HepG2 (cell line): ENCODE measurements around the gene ITGB1. TPM values are rescaled to one million over a fixed set of nuclear protein-coding genes. Genes with fewer than 3 reads are reported as not detected.

ENCODE experiments used
- ATAC-seq: fragments of 200-7000 bp; cut with Tn5 transposase; 3 replicates; pipeline ENCODE4 v1.9.1; 2020; ENCODE audit warnings: mild to moderate bottlenecking, moderate library complexity
- BruUV-seq: library from RNA; stranded (reverse); fragments of 400-500 nt; replicated peaks from 2 replicates; lab custom pipeline; 2021; lab: Mats Ljungman, UMichigan
- CTCF ChIA-PET: fragments of 300-600 bp; formaldehyde crosslinking; extraction: SDS; loops from one replicate; lab custom pipeline; 2021; ENCODE audit warnings: low total read pairs, inconsistent platforms, low intra/inter-chr PET ratio; lab: Yijun Ruan, JAX
- POLR2A ChIA-PET: fragments of 350-600 bp; sonication (Branson Sonifier 250); formaldehyde crosslinking; loops from one replicate; lab custom pipeline; 2020; ENCODE audit warnings: antibody characterized with exemption, inconsistent platforms; lab: Yijun Ruan, JAX
- DNase-seq: peaks from one replicate; pipeline ENCODE4 v3.0.0-alpha.2; 2015; ENCODE audit warnings: low spot score
- FAIRE-seq: peaks from 3 replicates; lab custom pipeline; 2011; peaks lifted over from hg19 to GRCh38; lab: Jason Lieb, UNC
- H2AFZ ChIP-seq: one replicate; pipeline ENCODE4 v1.6.1; 2011; ENCODE audit warnings: low read length, inconsistent platforms
- H3K27ac ChIP-seq: fragments of 300-600 bp; 3 replicates; pipeline ENCODE4 v1.8.0; 2011; ENCODE audit warnings: mixed run types, mild to moderate bottlenecking, mixed read lengths, low read length, inconsistent platforms; ENCODE audit not compliant: insufficient read depth; ENCODE audit errors: extremely low read length
- H3K27me3 ChIP-seq, 2 experiments: fragments of 200-600 bp in 1 of 2; 2 replicates in 1 of 2; 3 replicates in 1 of 2; pipeline versions ENCODE4 v1.6.0 to v1.8.0; 2011; ENCODE audit warnings: low read length in 2 of 2, mild to moderate bottlenecking in 2 of 2, moderate library complexity in 2 of 2, inconsistent platforms in 1 of 2; ENCODE audit not compliant: insufficient read depth in 2 of 2, control insufficient read depth in 1 of 2
- H3K36me3 ChIP-seq, 2 experiments: fragments of 200-600 bp in 1 of 2; replicated peaks in 1 of 2; 2 replicates in 1 of 2; 3 replicates in 1 of 2; pipeline versions ENCODE4 v1.5.1 to v1.8.0; 2011; ENCODE audit warnings: low read length in 2 of 2, inconsistent platforms in 1 of 2; ENCODE audit not compliant: insufficient read depth in 2 of 2, control insufficient read depth in 1 of 2
- H3K4me1 ChIP-seq: 2 replicates; pipeline ENCODE4 v1.5.1; 2012; ENCODE audit warnings: low read length, inconsistent platforms; ENCODE audit not compliant: insufficient read depth
- H3K4me2 ChIP-seq: 2 replicates; pipeline ENCODE4 v1.6.0; 2011; ENCODE audit warnings: low read depth, low read length, inconsistent platforms
- H3K4me3 ChIP-seq, 3 experiments: fragments of 200-600 bp in 1 of 3; sonication (generic), shearing (Covaris generic) in 1 of 3; replicated peaks in 1 of 3; 2 replicates each; pipeline ENCODE4 v1.5.1; 2011 to 2016; ENCODE audit warnings: low read length in 3 of 3, inconsistent platforms in 2 of 3, low read depth in 2 of 3, mild to moderate bottlenecking in 2 of 3, control low read depth in 1 of 3, mixed read lengths in 1 of 3; ENCODE audit not compliant: insufficient read depth in 1 of 3
- H3K79me2 ChIP-seq: one replicate; pipeline ENCODE4 v1.6.1; 2011; ENCODE audit warnings: low read length, inconsistent platforms; ENCODE audit not compliant: insufficient read depth
- H3K9ac ChIP-seq: 2 replicates; pipeline ENCODE4 v1.6.0; 2011; ENCODE audit warnings: mild to moderate bottlenecking, low read depth, low read length, inconsistent platforms; ENCODE audit not compliant: insufficient read depth
- H3K9me3 ChIP-seq: 2 replicates; pipeline ENCODE4 v1.5.1; 2012; ENCODE audit warnings: mild to moderate bottlenecking, low read length
- H4K20me1 ChIP-seq: 2 replicates; pipeline ENCODE4 v1.6.0; 2011; ENCODE audit warnings: inconsistent platforms, mild to moderate bottlenecking, low read length, moderate library complexity; ENCODE audit not compliant: insufficient read depth
- ARID4A ChIP-seq: sonication (generic); formaldehyde crosslinking; IDR thresholded peaks from 2 replicates; pipeline ENCODE4 v1.5.0; 2020; ENCODE audit warnings: mild to moderate bottlenecking, missing genetic modification reagents, borderline replicate concordance
- CHD4 ChIP-seq: fragments of 200-600 bp; sonication (generic); IDR thresholded peaks from 2 replicates; pipeline ENCODE4 v1.7.0; 2017; ENCODE audit warnings: mild to moderate bottlenecking, low read length, borderline replicate concordance
- HCFC1 ChIP-seq: fragments of 150-350 bp; IDR thresholded peaks from 2 replicates; pipeline ENCODE4 v1.6.1; 2014; ENCODE audit warnings: low read depth, low read length
- NR2C2 ChIP-seq: sonication (generic); formaldehyde crosslinking; IDR thresholded peaks from 2 replicates; pipeline ENCODE4 v1.4.0; 2020; ENCODE audit warnings: missing genetic modification reagents, mild to moderate bottlenecking, moderate library complexity, borderline replicate concordance
- PRMT3 ChIP-seq: sonication (generic); formaldehyde crosslinking; IDR thresholded peaks from 2 replicates; pipeline ENCODE4 v1.8.1; 2022; ENCODE audit warnings: low read depth, mild to moderate bottlenecking, moderate library complexity, missing genetic modification reagents, borderline replicate concordance
- ZNF136 ChIP-seq: sonication (generic); formaldehyde crosslinking; IDR thresholded peaks from 2 replicates; pipeline ENCODE4 v1.8.1; 2022; ENCODE audit warnings: low read depth, mild to moderate bottlenecking, moderate library complexity, missing genetic modification reagents
- ZNF510 ChIP-seq: sonication (generic); formaldehyde crosslinking; IDR thresholded peaks from 2 replicates; pipeline ENCODE4 v1.4.0; 2020; ENCODE audit warnings: low read depth, mild to moderate bottlenecking, missing genetic modification reagents
- ZNF788 ChIP-seq: sonication (generic); formaldehyde crosslinking; IDR thresholded peaks from 2 replicates; pipeline ENCODE4 v1.5.0; 2020; ENCODE audit warnings: mild to moderate bottlenecking, missing genetic modification reagents, borderline replicate concordance
- in situ Hi-C: cut with HindIII; loops from 2 replicates; pipeline ENCODE4 v1.10.0; 2017; ENCODE audit warnings: low pct_unique_long_range_greater_than_20kb; ENCODE audit not compliant: extremely low pct_ligation_motif_present
- intact Hi-C: fragments of 100-400 bp; cut with micrococcal nuclease; formaldehyde crosslinking; loops from one replicate; pipeline ENCODE4 v1.10.0; 2022; ENCODE audit not compliant: unreplicated experiment
- polyA plus RNA-seq, 8 experiments: library from polyadenylated mRNA; depleted of rRNA in 3 of 8; stranded (reverse) in 7 of 8; unstranded in 1 of 8; fragments of >200 nt; fragmentation: Illumina TruSeq in 4 of 8; extraction: Trizol in 4 of 8; gene quantifications; 2 replicates each; pipeline versions ENCODE4 v1.2.1 to v1.2.3, GENCODE V29; 2011 to 2016; ENCODE audit warnings: low read depth in 4 of 8, missing spikeins in 1 of 8, mixed read lengths in 1 of 8; ENCODE audit not compliant: insufficient read depth in 1 of 8
- total RNA-seq, 5 experiments: library from RNA; depleted of rRNA; stranded (reverse); fragments of >200 nt; fragmentation: Illumina TruSeq; extraction: Trizol; gene quantifications; 2 replicates each; pipeline ENCODE4 v1.2.3, GENCODE V29; 2016; ENCODE audit warnings: low read depth in 1 of 5
- TF ChIP-seq, protein P1 (sequence below): sonication (generic); formaldehyde crosslinking; IDR thresholded peaks from 2 replicates; pipeline ENCODE4 v1.4.0; 2020; ENCODE audit warnings: mild to moderate bottlenecking, missing genetic modification reagents
- TF ChIP-seq, protein P2 (sequence below): sonication (generic); formaldehyde crosslinking; IDR thresholded peaks from 2 replicates; pipeline ENCODE4 v1.5.1; 2020; ENCODE audit warnings: missing genetic modification reagents, mild to moderate bottlenecking, borderline replicate concordance

ITGB1 gene
- total and polyA plus RNA-seq, 2 of the 13 experiments (the other 11 are each of a cell fraction or from before 2014, with no cell fraction given), result 190 to 204 TPM

GRCh38 chr10:32930036-32930435, 28.0 kb downstream of the ITGB1 start:
- Histone ChIP-seq H3K9ac (no peak overlapping the region), H3K27me3 (no peaks in the 10 kb centered on the region), H3K4me2 (no peak overlapping the region), H3K9me3 (no peaks in the 10 kb centered on the region), H3K4me3 (no peak overlapping the region), H3K79me2 (peaks cover 33% of the 10 kb centered on the region), H2AFZ (no peak overlapping the region), H3K36me3 (peaks cover 16 to 76% of the 10 kb centered on the region in 2 experiments), H3K27ac (no peak overlapping the region), H4K20me1 (no peaks in the 10 kb centered on the region), H3K4me1 (no peaks in the 10 kb centered on the region)
- ATAC-seq (no peak), FAIRE-seq (no peak), DNase-seq (no peak)
- ChIA-PET CTCF (no interaction called here), POLR2A (no interaction called here)
- intact Hi-C loops (no loop called here), in situ Hi-C loops (no loop called here)
- BruUV-seq, result no TSS peak
- no peak for TF ChIP-seq ZNF136 (CRISPR knock-in tag)
- TF ChIP-seq HCFC1, result no peak
- TF ChIP-seq PRMT3 (CRISPR knock-in tag), result no peak
- no peak for TF ChIP-seq NR2C2
- no peak for TF ChIP-seq ARID4A (CRISPR knock-in tag)
- TF ChIP-seq, protein P1, sequence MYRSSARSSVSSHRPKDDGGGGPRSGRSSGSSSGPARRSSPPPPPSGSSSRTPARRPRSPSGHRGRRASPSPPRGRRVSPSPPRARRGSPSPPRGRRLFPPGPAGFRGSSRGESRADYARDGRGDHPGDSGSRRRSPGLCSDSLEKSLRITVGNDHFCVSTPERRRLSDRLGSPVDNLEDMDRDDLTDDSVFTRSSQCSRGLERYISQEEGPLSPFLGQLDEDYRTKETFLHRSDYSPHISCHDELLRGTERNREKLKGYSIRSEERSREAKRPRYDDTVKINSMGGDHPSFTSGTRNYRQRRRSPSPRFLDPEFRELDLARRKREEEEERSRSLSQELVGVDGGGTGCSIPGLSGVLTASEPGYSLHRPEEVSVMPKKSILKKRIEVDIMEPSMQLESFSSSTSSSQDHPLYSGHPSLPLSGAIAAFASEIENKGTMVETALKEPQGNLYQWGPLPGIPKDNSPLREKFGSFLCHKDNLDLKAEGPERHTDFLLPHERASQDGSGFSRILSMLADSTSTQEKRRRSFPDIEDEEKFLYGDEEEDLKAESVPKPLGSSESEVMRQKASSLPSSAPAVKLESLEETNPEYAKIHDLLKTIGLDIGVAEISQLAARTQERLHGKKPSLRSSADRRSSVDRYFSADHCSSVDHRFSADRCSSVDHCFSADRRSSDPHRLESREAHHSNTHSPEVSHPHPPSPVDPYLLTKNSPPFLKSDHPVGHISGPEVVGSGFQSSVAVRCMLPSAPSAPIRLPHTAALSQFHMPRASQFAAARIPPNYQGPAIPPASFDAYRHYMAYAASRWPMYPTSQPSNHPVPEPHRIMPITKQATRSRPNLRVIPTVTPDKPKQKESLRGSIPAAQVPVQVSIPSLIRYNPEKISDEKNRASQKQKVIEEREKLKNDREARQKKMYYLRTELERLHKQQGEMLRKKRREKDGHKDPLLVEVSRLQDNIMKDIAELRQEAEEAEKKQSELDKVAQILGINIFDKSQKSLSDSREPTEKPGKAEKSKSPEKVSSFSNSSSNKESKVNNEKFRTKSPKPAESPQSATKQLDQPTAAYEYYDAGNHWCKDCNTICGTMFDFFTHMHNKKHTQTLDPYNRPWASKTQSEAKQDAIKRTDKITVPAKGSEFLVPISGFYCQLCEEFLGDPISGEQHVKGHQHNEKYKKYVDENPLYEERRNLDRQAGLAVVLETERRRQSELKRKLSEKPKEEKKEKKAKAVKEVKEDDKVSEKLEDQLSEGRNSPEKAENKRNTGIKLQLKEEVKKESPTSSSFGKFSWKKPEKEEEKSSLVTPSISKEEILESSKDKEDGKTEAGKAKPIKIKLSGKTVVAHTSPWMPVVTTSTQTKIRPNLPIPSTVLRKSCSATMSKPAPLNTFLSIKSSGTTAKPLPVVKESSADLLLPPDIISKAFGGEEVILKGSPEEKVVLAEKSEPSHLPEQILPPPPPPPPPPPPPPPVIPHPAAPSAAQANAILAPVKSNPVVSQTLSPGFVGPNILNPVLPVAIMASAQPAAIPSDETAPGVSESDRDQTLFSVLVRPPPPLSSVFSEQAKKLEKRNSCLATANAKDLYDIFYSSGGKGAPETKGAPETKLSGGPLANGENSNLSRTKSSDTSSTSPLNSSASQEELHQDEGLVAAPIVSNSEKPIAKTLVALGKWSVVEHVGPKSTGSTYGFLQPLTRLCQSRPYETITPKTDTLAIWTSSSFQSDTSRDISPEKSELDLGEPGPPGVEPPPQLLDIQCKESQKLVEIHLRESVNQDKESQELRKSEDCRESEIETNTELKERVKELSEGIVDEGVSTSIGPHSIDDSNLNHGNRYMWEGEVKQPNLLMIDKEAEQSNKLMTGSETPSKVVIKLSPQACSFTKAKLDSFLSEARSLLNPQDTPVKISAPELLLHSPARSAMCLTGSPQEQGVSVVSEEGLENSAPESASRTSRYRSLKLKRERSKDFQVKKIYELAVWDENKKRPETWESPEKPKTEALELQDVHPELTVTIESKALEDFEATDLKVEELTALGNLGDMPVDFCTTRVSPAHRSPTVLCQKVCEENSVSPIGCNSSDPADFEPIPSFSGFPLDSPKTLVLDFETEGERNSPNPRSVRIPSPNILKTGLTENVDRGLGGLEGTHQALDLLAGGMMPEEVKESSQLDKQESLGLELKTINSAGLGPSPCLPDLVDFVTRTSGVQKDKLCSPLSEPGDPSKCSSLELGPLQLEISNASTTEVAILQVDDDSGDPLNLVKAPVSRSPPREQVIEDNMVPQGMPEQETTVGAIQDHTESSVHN, result no peak
- TF ChIP-seq ZNF788 (CRISPR knock-in tag), result no peak
- no peak for TF ChIP-seq CHD4
- no peak for TF ChIP-seq ZNF510 (CRISPR knock-in tag)
- TF ChIP-seq, protein P2, sequence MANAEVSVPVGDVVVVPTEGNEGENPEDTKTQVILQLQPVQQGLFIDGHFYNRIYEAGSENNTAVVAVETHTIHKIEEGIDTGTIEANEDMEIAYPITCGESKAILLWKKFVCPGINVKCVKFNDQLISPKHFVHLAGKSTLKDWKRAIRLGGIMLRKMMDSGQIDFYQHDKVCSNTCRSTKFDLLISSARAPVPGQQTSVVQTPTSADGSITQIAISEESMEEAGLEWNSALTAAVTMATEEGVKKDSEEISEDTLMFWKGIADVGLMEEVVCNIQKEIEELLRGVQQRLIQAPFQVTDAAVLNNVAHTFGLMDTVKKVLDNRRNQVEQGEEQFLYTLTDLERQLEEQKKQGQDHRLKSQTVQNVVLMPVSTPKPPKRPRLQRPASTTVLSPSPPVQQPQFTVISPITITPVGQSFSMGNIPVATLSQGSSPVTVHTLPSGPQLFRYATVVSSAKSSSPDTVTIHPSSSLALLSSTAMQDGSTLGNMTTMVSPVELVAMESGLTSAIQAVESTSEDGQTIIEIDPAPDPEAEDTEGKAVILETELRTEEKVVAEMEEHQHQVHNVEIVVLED (CRISPR knock-in tag), result no peak
